ENCODE results near the gene SLC9A2.

The SLC9A2 gene

GRCh38 chr2:102636283-102636907 lies 17.0 kb downstream of the SLC9A2 start:
- Histone ChIP-seq H3K27me3 (ENCODE audit: insufficient read depth, poor library complexity, severe bottlenecking) (no peaks in the 10 kb centered on the region), H3K27ac (replicated peaks) (no peak overlapping the region), H3K4me3 (replicated peaks; ENCODE audit: insufficient read depth, low read length) (no peak overlapping the region)
- DNase-seq (ENCODE audit: low read depth in 1 of 2, low spot score in 1 of 2), result no peak
- no peak for TF ChIP-seq GABPA (IDR thresholded peaks at IDR 0.05; ENCODE audit: low read depth)
- TF ChIP-seq REST (IDR thresholded peaks at IDR 0.05; ENCODE audit: insufficient replicate concordance, low read depth), result no peak
- TF ChIP-seq SPI1 (IDR thresholded peaks at IDR 0.05; ENCODE audit: borderline replicate concordance, low read depth), result no peak
- no peak for TF ChIP-seq POLR2AphosphoS5 (IDR thresholded peaks at IDR 0.05; ENCODE audit: low read depth)
- no peak for TF ChIP-seq CTCF (IDR thresholded peaks at IDR 0.05; ENCODE audit: insufficient read depth, low read length)

GRCh38 chr2:102637358-102637757 lies 18.0 kb downstream of the SLC9A2 start:
- Histone ChIP-seq H3K27me3 (ENCODE audit: insufficient read depth, poor library complexity, severe bottlenecking) (no peaks in the 10 kb centered on the region), H3K27ac (replicated peaks) (no peak overlapping the region), H3K4me3 (replicated peaks; ENCODE audit: insufficient read depth, low read length) (no peak overlapping the region)
- no peak for TF ChIP-seq SPI1 (IDR thresholded peaks at IDR 0.05; ENCODE audit: borderline replicate concordance, low read depth)
- TF ChIP-seq CTCF (IDR thresholded peaks at IDR 0.05; ENCODE audit: insufficient read depth, low read length), result no peak
- TF ChIP-seq POLR2AphosphoS5 (IDR thresholded peaks at IDR 0.05; ENCODE audit: low read depth), result no peak
- TF ChIP-seq GABPA (IDR thresholded peaks at IDR 0.05; ENCODE audit: low read depth), result no peak
- TF ChIP-seq REST (IDR thresholded peaks at IDR 0.05; ENCODE audit: insufficient replicate concordance, low read depth), result no peak
- DNase-seq (ENCODE audit: low read depth in 1 of 2, low spot score in 1 of 2), result no peak

GRCh38 chr2:102639429-102639828 lies 20.1 kb downstream of the SLC9A2 start:
- no peak for TF ChIP-seq SPI1 (IDR thresholded peaks at IDR 0.05; ENCODE audit: borderline replicate concordance, low read depth)
- no peak for TF ChIP-seq CTCF (IDR thresholded peaks at IDR 0.05; ENCODE audit: insufficient read depth, low read length)
- TF ChIP-seq POLR2AphosphoS5 (IDR thresholded peaks at IDR 0.05; ENCODE audit: low read depth), result no peak
- TF ChIP-seq REST (IDR thresholded peaks at IDR 0.05; ENCODE audit: insufficient replicate concordance, low read depth), result no peak
- no peak for TF ChIP-seq GABPA (IDR thresholded peaks at IDR 0.05; ENCODE audit: low read depth)
- no peak for DNase-seq (ENCODE audit: low read depth in 1 of 2, low spot score in 1 of 2)
- Histone ChIP-seq H3K27ac (replicated peaks) (no peak overlapping the region), H3K27me3 (ENCODE audit: insufficient read depth, poor library complexity, severe bottlenecking) (no peaks in the 10 kb centered on the region), H3K4me3 (replicated peaks; ENCODE audit: insufficient read depth, low read length) (no peak overlapping the region)
